Endothelial cell (in vitro differentiated cells): ENCODE measurements around the gene CHD2. TPM values are rescaled to one million over a fixed set of nuclear protein-coding genes. Genes with fewer than 3 reads are reported as not detected.

Experiments
- DNase-seq: peaks from one replicate; pipeline ENCODE4 v3.0.0; 2021; ENCODE audit warnings: low spot score
- H3K27ac Mint-ChIP-seq: one replicate; pipeline ENCODE4 v1.8.0; 2021; ENCODE audit warnings: mixed read lengths, inconsistent platforms; ENCODE audit not compliant: unreplicated experiment
- H3K27me3 Mint-ChIP-seq: one replicate; pipeline ENCODE4 v1.8.0; 2021; ENCODE audit warnings: mild to moderate bottlenecking, moderate library complexity, mixed read lengths, inconsistent platforms; ENCODE audit not compliant: unreplicated experiment
- H3K36me3 Mint-ChIP-seq: one replicate; pipeline ENCODE4 v1.8.0; 2021; ENCODE audit warnings: mild to moderate bottlenecking, low read depth, mixed read lengths, inconsistent platforms; ENCODE audit not compliant: unreplicated experiment
- H3K4me1 Mint-ChIP-seq: one replicate; pipeline ENCODE4 v1.8.0; 2021; ENCODE audit warnings: mild to moderate bottlenecking, mixed read lengths, inconsistent platforms; ENCODE audit not compliant: unreplicated experiment
- H3K4me3 Mint-ChIP-seq: one replicate; pipeline ENCODE4 v1.8.0; 2021; ENCODE audit warnings: mild to moderate bottlenecking, mixed read lengths, inconsistent platforms; ENCODE audit not compliant: unreplicated experiment
- H3K9me3 Mint-ChIP-seq: one replicate; pipeline ENCODE4 v1.8.0; 2021; ENCODE audit warnings: mixed read lengths, inconsistent platforms; ENCODE audit not compliant: unreplicated experiment
- total RNA-seq: library from RNA; stranded (reverse); fragmentation: NEBNext Ultra II Directional; extraction: Animal tissue kit (Norgen Biotek cat#: 25700); gene quantifications from one replicate; pipeline ENCODE4 v1.2.1, GENCODE V29; 2021; ENCODE audit not compliant: unreplicated experiment
- TF ChIP-seq, protein P1 (sequence below): fragments of 200-600 bp; sonication (generic); IDR thresholded peaks from one replicate; pipeline ENCODE4 v1.5.0; 2021; ENCODE audit warnings: antibody characterized with exemption; ENCODE audit not compliant: unreplicated experiment

CHD2 gene
- total RNA-seq, 1 donor from 2014 or later = 96.3 TPM

DNA sequence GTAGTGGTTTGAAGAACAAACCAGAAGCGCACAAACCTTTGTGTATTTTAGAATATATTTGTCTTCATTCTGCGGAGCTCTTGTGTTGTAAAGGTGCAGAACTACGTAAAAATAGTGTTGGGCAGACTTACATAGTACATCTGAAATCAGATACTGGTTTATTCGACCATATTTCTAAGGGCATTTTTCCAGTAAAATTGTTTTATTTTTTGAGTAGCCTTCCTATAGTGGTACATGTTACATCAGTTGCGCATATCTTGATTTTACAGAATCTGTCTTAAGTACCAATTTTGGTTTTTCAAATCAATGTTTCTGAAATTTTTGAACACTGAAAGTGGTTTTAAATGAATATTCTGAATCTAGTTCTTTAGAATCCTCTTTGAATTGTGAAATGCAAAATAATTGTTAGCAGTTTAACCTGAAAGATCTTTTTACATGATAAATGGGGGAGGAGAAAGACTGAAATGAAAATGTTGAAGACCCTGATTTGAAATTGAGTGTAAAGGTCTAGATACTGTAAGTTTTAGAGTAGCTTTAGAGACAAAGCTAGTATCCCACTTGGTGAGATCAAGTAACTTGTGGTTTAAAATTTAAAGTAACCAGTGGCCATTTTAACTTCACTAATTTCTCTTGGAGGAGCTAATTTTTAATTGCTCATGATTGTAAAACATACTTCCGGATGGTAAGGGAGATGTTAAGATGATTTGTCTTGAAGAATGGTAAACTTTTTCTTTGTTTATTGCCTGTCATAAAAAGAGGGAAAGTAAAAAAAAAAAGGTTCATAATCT lies 15.5 kb upstream of the CHD2 start:
- peaks cover 43% of the 10 kb centered on the region for H3K36me3 Mint-ChIP-seq
- TF ChIP-seq, protein P1, sequence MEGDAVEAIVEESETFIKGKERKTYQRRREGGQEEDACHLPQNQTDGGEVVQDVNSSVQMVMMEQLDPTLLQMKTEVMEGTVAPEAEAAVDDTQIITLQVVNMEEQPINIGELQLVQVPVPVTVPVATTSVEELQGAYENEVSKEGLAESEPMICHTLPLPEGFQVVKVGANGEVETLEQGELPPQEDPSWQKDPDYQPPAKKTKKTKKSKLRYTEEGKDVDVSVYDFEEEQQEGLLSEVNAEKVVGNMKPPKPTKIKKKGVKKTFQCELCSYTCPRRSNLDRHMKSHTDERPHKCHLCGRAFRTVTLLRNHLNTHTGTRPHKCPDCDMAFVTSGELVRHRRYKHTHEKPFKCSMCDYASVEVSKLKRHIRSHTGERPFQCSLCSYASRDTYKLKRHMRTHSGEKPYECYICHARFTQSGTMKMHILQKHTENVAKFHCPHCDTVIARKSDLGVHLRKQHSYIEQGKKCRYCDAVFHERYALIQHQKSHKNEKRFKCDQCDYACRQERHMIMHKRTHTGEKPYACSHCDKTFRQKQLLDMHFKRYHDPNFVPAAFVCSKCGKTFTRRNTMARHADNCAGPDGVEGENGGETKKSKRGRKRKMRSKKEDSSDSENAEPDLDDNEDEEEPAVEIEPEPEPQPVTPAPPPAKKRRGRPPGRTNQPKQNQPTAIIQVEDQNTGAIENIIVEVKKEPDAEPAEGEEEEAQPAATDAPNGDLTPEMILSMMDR = no peak
- H3K9me3 Mint-ChIP-seq = no peaks in the 10 kb centered on the region
- H3K27ac Mint-ChIP-seq = peak overlapping the region; percentile 98
- H3K4me3 Mint-ChIP-seq = peak overlapping the region; percentile 98
- no peak for DNase-seq
- peaks cover 15% of the 10 kb centered on the region for H3K27me3 Mint-ChIP-seq
- H3K4me1 Mint-ChIP-seq = peaks cover 42% of the 10 kb centered on the region

DNA sequence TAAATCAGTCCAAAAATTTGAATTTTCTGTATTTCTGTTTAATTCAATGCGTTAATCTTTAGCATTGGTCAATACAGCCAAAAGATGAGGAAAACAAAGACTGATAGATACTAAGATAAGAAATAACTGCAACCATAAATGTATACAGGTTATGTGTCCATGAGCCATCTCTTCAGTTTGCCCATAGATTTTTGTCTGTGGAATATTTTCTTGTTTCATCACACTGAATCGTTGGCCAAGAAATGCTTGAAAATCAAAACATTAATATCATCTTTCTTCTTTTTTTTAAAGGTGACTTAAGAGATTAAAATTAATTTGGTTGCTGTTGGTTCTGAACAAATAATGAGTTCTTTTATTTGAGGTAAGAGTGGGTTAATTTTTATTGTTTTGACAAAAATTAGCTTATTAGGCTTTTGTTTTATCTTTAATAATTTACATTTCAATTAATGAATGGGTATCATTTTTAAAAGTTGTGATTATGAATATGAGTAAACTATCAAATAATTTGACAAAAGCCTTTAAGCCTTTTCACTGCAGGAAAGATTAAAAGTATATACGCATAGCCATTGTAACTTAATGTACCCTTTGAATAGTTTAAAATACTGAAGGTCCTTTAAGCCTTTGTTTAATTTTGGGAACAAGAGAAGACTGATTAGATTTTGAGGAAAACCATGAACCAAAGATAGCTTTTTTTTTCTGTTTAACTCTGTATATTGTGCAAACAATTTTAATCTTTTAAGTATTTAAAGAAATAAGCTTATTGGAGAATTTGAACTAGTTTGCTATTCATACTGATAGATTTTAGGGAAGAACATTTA lies 14.7 kb upstream of the CHD2 start:
- Mint-ChIP-seq H3K36me3 (peaks cover 48% of the 10 kb centered on the region), H3K27me3 (peaks cover 15% of the 10 kb centered on the region), H3K4me3 (peak overlapping the region; percentile 98), H3K9me3 (no peaks in the 10 kb centered on the region), H3K27ac (peak overlapping the region; percentile 98), H3K4me1 (peaks cover 39% of the 10 kb centered on the region)
- TF ChIP-seq, protein P1 = no peak
- DNase-seq = no peak

DNA sequence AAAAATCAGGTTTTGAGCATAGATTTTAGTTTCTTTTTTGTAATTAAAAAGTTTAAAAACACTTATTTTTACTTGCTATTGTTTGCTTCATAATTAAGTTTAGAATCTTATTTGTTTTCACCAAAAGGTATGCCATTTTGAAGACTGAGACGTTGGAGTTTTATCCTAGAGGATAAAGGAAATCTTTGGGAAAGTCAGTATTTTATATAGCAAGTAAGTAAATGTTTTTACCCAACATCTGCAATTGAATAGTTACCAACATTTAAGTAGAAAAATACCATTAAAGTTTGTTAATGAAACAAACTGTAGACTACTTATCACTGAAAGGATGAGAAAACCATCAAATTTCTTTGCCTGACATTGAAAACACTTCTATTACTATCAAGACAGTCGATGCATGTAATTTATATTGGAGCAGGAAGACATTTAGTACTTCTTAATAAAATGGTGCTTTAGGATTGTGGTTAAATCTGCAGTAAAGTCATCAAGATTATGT lies 14.0 kb upstream of the CHD2 start:
- Mint-ChIP-seq H3K27ac (no peak overlapping the region), H3K9me3 (no peaks in the 10 kb centered on the region), H3K27me3 (peaks cover 19% of the 10 kb centered on the region), H3K36me3 (peaks cover 55% of the 10 kb centered on the region), H3K4me1 (peaks cover 34% of the 10 kb centered on the region), H3K4me3 (peak overlapping the region; percentile 48)
- DNase-seq = no peak
- TF ChIP-seq, protein P1 = no peak

DNA sequence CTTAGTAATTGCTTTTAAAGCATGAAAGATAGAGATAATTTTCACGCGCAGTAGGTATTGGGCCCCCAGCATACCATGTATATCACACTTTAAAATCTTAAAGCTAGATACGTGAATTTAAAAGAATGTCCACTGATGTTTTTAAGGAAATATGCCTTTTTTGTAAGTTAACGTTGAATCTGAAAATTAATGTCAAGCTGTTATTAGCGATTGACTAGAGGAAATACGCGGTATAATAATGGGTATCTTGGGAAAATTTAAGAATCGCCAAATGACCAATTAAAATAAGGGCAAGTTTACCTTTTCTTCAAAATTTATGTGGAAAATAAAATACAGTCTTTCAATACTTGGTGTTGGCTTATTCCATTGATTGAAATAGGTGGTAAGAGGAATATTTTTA lies 13.3 kb upstream of the CHD2 start:
- no peak for DNase-seq
- TF ChIP-seq, protein P1 = no peak
- H3K9me3 Mint-ChIP-seq = no peaks in the 10 kb centered on the region
- peaks cover 14% of the 10 kb centered on the region for H3K27me3 Mint-ChIP-seq
- peaks cover 55% of the 10 kb centered on the region for H3K36me3 Mint-ChIP-seq
- peaks cover 30% of the 10 kb centered on the region for H3K4me1 Mint-ChIP-seq
- H3K27ac Mint-ChIP-seq = peak overlapping the region; percentile 72
- H3K4me3 Mint-ChIP-seq = peak overlapping the region; percentile 48
